Activated naive CD8-positive, alpha-beta T cell (primary cell): Measurements from ENCODE around the gene APOC3.

Source experiments
- H3K27ac Mint-ChIP-seq: one replicate; pipeline ENCODE4 v1.8.0; 2021; ENCODE audit warnings: mixed read lengths
- H3K27me3 Mint-ChIP-seq: one replicate; pipeline ENCODE4 v1.8.0; 2021; ENCODE audit warnings: mixed read lengths
- H3K36me3 Mint-ChIP-seq: one replicate; pipeline ENCODE4 v1.8.0; 2021; ENCODE audit warnings: mixed read lengths
- H3K4me1 Mint-ChIP-seq: one replicate; pipeline ENCODE4 v1.8.0; 2021; ENCODE audit warnings: low read depth, mixed read lengths
- H3K4me3 Mint-ChIP-seq: one replicate; pipeline ENCODE4 v1.8.0; 2021; ENCODE audit warnings: mild to moderate bottlenecking, mixed read lengths
- H3K9me3 Mint-ChIP-seq: one replicate; pipeline ENCODE4 v1.8.0; 2021; ENCODE audit warnings: low read depth, mixed read lengths

Gene APOC3

DNA sequence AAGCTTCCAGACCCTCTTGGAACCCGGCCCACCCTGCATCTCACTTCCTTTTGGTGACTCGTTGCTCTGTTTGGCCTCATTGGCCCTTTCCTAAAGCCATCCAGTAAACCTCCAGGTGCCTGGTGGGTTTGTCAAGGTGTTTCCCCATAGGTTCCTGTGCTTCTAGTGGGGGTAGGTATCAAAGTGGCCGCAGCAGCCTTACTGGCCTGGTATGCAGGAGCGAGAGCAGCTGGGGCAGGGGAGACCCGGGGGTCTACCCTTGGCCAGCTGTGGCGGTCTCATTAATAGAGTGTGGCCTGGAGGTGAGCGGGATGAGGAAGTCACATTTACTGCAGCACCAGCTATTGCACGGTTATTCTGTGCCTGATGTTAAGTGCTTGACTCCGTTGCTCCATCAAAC is 10.7 kb upstream of the APOC3 start:
- Mint-ChIP-seq H3K36me3 (no peaks in the 10 kb centered on the region), H3K9me3 (no peaks in the 10 kb centered on the region), H3K4me1 (no peaks in the 10 kb centered on the region), H3K27ac (no peak overlapping the region), H3K4me3 (no peak overlapping the region), H3K27me3 (no peaks in the 10 kb centered on the region)

DNA sequence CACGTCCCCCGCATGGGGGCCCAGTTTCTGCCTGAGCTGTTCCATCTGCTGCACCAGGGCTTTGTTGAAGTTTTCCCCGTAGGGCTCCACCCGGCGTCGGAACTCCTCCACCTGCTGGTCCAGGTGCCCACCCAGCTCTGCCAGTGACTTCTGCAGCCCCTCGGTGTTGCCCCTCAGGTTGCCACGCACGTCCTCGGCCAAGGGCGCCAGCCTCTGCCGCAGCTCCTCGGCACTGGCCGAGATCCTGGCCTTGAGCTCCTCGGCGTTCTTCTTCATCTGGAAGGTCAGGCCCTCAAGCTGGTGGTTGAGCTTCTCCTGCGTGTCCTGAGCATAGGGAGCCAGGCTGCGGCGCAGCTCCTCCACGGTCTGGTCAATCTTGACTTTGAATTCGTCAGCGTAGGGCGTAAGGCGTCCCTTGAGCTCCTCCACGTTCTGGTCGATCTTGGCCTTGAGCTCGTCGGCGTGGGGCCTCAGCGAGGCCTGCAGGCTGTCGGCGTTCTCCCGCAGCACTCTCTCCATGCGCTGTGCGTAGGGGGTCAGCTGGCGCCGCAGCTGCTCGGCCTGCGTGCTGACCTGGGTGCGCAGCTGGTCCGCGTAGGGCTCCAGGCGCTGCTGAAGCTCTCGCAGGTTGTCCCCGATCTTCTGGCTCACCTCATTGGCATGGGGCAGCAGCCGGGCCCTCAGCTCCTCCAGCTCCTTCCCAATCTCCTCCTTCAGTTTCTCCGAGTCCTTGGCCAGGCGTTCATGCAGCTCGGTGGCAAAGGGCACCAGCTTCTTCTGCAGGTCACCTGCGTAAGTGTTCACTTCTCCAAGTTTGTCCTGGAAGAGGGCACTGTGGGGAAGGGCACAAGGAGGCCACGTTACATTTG is 8.4 kb upstream of the APOC3 start:
- Mint-ChIP-seq H3K27ac (no peak overlapping the region), H3K4me1 (no peaks in the 10 kb centered on the region), H3K27me3 (no peaks in the 10 kb centered on the region), H3K4me3 (no peak overlapping the region), H3K9me3 (no peaks in the 10 kb centered on the region), H3K36me3 (no peaks in the 10 kb centered on the region)

DNA sequence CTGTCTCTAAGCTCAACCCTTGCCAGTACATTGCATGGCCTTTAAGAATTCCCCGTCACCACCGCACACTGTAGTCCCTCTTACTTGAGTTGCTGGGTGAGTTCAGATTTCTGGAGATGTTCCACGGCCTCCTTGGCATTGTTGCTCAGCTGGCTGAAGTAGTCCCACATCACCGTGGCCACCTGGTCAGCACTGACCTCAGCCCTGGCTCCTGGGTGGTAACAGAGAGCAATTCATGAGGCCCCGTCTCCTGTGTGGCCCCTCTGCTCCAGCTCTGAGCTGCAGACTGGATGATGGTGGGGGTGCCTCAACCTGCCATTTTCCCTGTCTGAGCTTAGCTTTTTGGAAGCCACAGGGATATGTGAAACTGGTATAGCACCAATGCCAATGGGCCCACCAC is 7.1 kb upstream of the APOC3 start:
- Mint-ChIP-seq H3K9me3 (no peaks in the 10 kb centered on the region), H3K27ac (no peak overlapping the region), H3K36me3 (no peaks in the 10 kb centered on the region), H3K27me3 (no peaks in the 10 kb centered on the region), H3K4me1 (no peaks in the 10 kb centered on the region), H3K4me3 (no peak overlapping the region)

DNA sequence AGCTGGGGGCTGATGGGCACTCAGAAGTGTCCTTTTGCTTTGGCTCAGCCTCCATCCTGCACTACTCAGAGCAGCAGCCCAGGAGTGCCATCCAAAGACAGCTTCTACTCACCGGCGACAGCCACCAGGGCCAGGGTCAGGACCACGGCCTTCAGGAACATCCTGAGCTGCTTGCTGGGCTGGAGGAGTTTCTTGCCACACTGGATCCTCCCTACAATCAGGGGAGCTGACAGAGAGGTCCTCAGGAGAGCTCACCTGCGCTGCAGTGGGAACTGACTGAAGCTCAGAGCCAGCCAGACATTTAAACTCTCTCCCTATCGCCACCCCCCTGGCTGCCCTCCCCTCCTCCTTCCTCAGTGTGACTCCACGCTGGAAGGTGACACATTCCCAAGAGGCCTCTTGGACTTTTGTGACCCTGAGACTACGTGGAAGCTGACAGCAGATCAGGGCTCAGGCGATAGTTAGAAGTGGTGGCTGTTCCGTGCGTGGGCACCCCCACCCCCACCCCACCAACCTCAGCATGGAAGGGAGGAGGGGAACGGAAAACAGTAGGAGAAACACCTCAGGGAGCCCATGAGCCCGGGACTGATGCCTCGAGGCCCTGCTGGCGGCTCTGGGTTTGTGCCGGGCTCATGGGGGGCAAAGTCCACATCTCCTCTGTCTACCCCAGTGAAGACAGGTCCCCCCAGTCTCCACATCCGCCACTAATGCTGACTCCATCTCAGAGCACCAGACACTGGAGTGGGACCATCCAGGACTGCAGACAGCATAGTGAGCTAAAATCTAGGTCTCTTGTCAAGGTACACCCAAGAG is 6.5 kb upstream of the APOC3 start, which contains the start of gene APOA4:
Gene APOA4 (minus strand): TSS at position 274 of the 813 bp plus-strand sequence. CDS start 113 bp downstream, at position 161.
- Mint-ChIP-seq H3K36me3 (no peaks in the 10 kb centered on the region), H3K27me3 (no peaks in the 10 kb centered on the region), H3K27ac (no peak within 1 kb of the TSS), H3K4me1 (no peaks in the 10 kb centered on the region), H3K9me3 (no peaks in the 10 kb centered on the region), H3K4me3 (no peak within 1 kb of the TSS)

DNA sequence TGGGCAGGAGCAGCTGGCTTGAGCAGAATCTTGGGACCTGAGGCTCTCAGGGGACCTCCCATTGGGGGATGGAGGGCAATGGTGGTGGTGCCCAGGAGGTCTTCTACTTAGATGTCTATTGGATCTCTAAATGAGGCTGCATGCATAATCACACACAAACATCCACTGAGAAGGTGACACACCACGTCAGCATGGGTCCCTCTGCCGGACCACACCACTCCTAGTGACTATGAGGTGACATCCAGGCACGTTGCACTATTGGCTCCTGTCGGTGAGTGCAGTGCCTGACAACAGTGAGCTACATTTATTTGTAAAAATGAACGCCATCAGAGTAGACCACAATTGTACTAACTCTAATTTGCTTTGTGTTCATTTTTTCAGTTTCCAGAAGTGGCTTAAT is 4.3 kb upstream of the APOC3 start:
- H3K36me3 Mint-ChIP-seq, result no peaks in the 10 kb centered on the region
- H3K4me1 Mint-ChIP-seq, result no peaks in the 10 kb centered on the region
- no peaks in the 10 kb centered on the region for H3K9me3 Mint-ChIP-seq
- H3K4me3 Mint-ChIP-seq, result no peak overlapping the region
- H3K27ac Mint-ChIP-seq, result no peak overlapping the region
- H3K27me3 Mint-ChIP-seq, result no peaks in the 10 kb centered on the region

DNA sequence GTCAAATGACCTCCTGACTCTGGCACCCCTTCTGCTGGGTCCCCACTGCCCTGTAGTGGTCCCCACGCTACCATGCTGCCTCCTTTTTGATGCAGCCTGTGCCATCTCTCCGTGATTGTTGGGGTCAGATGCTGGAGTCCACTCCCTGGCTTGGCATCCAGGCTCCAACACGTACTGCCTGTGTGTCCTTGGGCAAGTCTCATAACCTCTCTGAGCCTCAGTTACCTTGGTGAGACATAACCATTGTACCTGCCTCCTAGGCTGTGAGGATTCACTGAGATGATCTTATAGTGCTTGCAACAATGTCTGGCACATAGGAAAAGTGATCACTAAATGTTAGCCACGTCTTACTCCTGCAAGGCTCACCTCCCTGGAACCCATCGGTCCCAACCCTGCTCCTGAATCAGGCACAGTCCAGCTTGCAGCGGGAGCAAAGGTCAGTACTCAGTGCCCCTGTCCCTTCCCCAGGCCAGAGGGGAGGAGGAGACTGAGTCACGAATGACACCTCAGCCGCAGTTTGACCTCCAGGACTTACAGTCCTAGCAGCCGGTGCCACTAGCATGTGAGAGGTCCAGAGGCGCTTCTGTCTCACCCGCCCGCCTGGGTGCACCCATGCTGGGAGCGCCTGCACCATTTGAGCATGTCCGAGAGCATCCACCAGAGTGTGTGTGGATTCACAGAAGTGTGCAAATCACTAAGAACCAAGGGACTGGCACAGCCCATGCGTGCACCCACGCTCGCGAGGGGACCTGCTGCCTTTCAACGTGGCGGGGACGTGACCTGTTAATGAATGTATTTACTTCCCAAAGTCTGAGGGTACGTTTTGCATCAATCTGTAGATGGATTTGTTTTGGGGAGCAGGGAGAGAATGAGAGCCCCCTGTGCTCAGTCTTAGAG is 3.6 kb upstream of the APOC3 start:
- H3K27ac Mint-ChIP-seq, result no peak overlapping the region

DNA sequence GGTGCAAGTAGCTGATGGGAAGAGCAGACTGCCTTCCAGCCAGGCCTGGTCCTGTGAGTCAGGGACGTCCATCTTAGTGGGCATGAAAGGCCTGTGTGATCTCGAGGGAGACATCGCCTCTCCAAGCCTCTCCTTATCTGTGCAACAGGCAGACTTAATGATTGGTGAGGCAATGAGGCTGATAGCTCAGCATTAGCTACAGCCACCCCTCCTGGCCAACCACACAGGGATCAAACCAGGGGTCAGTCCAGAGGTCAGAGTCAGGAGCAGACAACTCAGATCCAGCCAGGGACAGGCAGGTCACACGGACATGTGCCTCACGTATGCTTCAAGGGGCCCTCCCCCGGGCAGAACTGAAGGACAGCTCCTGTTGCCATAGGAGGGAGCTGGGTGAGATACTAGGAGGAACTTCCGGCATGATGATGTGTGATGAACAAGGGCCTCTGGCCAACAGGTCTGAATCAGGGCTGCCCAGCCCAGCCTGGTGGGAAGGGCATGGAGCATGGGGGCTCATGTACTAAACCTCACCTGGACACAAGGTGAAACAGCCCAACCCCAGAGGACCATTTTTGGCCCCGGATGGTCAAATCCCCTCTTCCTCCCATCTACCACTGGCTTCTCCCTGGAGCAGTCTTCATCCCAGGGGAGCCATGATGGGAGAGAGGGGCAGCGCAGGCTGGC is 2.8 kb upstream of the APOC3 start:
- no peaks in the 10 kb centered on the region for H3K27me3 Mint-ChIP-seq
- no peaks in the 10 kb centered on the region for H3K4me1 Mint-ChIP-seq
- no peak overlapping the region for H3K27ac Mint-ChIP-seq
- H3K4me3 Mint-ChIP-seq, result no peak overlapping the region
- H3K9me3 Mint-ChIP-seq, result no peaks in the 10 kb centered on the region
- H3K36me3 Mint-ChIP-seq, result no peaks in the 10 kb centered on the region

More for the DNA sequence above, 3.6 kb upstream of the APOC3 start:
- Mint-ChIP-seq H3K36me3 (no peaks in the 10 kb centered on the region), H3K4me3 (no peak overlapping the region), H3K4me1 (no peaks in the 10 kb centered on the region), H3K27me3 (no peaks in the 10 kb centered on the region), H3K9me3 (no peaks in the 10 kb centered on the region)

DNA sequence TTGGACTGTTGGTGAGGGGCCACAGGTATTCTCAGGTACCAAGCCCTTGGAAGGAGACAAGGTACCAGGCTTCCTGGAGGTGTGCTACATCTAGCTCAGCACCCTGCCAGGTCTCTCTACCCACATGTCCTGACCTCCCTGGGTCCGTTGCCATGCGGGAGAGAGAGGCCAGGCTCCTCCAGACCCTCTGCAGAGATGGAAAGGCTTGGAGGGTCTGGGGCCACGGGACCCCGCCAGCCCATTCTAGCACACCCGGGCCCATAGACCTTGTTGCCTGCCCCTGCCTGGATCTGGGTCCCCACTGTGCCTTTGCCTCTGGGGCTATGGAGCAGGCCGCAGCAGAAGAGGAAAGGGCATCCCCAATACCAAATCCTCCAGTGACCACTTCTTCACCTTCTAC is 2.2 kb upstream of the APOC3 start:
- H3K4me1 Mint-ChIP-seq, result no peaks in the 10 kb centered on the region
- H3K9me3 Mint-ChIP-seq, result no peaks in the 10 kb centered on the region
- H3K36me3 Mint-ChIP-seq, result no peaks in the 10 kb centered on the region
- no peaks in the 10 kb centered on the region for H3K27me3 Mint-ChIP-seq
- no peak overlapping the region for H3K27ac Mint-ChIP-seq
- H3K4me3 Mint-ChIP-seq, result no peak overlapping the region

DNA sequence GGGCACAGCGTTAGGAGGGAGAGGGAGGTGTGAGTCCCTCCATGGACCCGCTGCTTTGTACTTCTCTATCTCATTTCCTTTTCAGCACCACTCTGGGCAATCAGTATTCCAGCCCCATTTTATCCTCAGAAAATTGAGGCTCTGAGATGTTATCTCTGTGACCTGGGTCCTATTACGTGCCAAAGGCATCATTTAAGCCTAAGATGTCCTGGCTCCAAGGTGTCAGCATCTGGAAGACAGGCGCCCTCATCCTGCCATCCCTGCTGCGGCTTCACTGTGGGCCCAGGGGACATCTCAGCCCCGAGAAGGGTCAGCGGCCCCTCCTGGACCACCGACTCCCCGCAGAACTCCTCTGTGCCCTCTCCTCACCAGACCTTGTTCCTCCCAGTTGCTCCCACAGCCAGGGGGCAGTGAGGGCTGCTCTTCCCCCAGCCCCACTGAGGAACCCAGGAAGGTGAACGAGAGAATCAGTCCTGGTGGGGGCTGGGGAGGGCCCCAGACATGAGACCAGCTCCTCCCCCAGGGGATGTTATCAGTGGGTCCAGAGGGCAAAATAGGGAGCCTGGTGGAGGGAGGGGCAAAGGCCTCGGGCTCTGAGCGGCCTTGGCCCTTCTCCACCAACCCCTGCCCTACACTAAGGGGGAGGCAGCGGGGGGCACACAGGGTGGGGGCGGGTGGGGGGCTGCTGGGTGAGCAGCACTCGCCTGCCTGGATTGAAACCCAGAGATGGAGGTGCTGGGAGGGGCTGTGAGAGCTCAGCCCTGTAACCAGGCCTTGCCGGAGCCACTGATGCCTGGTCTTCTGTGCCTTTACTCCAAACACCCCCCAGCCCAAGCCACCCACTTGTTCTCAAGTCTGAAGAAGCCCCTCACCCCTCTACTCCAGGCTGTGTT is 829 bp upstream of the APOC3 start:
- Mint-ChIP-seq H3K27me3 (no peaks in the 10 kb centered on the region), H3K4me1 (no peaks in the 10 kb centered on the region), H3K27ac (no peak overlapping the region), H3K36me3 (no peaks in the 10 kb centered on the region), H3K4me3 (no peak overlapping the region), H3K9me3 (no peaks in the 10 kb centered on the region)

DNA sequence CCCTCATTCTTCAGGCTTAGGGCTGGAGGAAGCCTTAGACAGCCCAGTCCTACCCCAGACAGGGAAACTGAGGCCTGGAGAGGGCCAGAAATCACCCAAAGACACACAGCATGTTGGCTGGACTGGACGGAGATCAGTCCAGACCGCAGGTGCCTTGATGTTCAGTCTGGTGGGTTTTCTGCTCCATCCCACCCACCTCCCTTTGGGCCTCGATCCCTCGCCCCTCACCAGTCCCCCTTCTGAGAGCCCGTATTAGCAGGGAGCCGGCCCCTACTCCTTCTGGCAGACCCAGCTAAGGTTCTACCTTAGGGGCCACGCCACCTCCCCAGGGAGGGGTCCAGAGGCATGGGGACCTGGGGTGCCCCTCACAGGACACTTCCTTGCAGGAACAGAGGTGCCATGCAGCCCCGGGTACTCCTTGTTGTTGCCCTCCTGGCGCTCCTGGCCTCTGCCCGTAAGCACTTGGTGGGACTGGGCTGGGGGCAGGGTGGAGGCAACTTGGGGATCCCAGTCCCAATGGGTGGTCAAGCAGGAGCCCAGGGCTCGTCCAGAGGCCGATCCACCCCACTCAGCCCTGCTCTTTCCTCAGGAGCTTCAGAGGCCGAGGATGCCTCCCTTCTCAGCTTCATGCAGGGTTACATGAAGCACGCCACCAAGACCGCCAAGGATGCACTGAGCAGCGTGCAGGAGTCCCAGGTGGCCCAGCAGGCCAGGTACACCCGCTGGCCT is 641 bp downstream of the APOC3 start:
- H3K27me3 Mint-ChIP-seq, result no peaks in the 10 kb centered on the region
- H3K4me1 Mint-ChIP-seq, result peaks cover 4% of the 10 kb centered on the region
- no peak overlapping the region for H3K4me3 Mint-ChIP-seq
- no peaks in the 10 kb centered on the region for H3K36me3 Mint-ChIP-seq
- H3K27ac Mint-ChIP-seq, result no peak overlapping the region
- no peaks in the 10 kb centered on the region for H3K9me3 Mint-ChIP-seq

DNA sequence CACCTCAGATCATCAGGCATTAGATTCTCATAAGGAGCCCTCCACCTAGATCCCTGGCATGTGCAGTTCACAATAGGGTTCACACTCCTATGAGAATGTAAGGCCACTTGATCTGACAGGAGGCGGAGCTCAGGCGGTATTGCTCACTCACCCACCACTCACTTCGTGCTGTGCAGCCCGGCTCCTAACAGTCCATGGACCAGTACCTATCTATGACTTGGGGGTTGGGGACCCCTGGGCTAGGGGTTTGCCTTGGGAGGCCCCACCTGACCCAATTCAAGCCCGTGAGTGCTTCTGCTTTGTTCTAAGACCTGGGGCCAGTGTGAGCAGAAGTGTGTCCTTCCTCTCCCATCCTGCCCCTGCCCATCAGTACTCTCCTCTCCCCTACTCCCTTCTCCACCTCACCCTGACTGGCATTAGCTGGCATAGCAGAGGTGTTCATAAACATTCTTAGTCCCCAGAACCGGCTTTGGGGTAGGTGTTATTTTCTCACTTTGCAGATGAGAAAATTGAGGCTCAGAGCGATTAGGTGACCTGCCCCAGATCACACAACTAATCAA is 2.2 kb downstream of the APOC3 start:
- no peaks in the 10 kb centered on the region for H3K9me3 Mint-ChIP-seq
- H3K4me3 Mint-ChIP-seq, result no peak overlapping the region
- peaks cover 11% of the 10 kb centered on the region for H3K4me1 Mint-ChIP-seq
- H3K36me3 Mint-ChIP-seq, result no peaks in the 10 kb centered on the region
- H3K27ac Mint-ChIP-seq, result no peak overlapping the region
- H3K27me3 Mint-ChIP-seq, result no peaks in the 10 kb centered on the region

DNA sequence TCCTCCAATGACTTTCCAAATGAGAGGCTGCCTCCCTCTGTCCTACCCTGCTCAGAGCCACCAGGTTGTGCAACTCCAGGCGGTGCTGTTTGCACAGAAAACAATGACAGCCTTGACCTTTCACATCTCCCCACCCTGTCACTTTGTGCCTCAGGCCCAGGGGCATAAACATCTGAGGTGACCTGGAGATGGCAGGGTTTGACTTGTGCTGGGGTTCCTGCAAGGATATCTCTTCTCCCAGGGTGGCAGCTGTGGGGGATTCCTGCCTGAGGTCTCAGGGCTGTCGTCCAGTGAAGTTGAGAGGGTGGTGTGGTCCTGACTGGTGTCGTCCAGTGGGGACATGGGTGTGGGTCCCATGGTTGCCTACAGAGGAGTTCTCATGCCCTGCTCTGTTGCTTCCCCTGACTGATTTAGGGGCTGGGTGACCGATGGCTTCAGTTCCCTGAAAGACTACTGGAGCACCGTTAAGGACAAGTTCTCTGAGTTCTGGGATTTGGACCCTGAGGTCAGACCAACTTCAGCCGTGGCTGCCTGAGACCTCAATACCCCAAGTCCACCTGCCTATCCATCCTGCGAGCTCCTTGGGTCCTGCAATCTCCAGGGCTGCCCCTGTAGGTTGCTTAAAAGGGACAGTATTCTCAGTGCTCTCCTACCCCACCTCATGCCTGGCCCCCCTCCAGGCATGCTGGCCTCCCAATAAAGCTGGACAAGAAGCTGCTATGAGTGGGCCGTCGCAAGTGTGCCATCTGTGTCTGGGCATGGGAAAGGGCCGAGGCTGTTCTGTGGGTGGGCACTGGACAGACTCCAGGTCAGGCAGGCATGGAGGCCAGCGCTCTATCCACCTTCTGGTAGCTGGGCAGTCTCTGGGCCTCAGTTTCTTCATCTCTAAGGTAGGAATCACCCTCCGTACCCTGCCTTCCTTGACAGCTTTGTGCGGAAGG is 2.9 kb downstream of the APOC3 start:
- no peaks in the 10 kb centered on the region for H3K27me3 Mint-ChIP-seq
- H3K4me3 Mint-ChIP-seq, result no peak overlapping the region
- no peak overlapping the region for H3K27ac Mint-ChIP-seq
- H3K9me3 Mint-ChIP-seq, result no peaks in the 10 kb centered on the region
- H3K36me3 Mint-ChIP-seq, result no peaks in the 10 kb centered on the region
- H3K4me1 Mint-ChIP-seq, result peaks cover 11% of the 10 kb centered on the region
